Neural progenitor cell (in vitro differentiated cells): Measurements from ENCODE around the gene CLSTN2. TPM values are rescaled to one million over a fixed set of nuclear protein-coding genes. Genes with fewer than 3 reads are reported as not detected.

Experiments used
- DNase-seq: peaks from one replicate; pipeline ENCODE4 v3.0.0-alpha.2; 2016; ENCODE audit warnings: low spot score
- H2AFZ ChIP-seq: fragments of 200-600 bp; sonication (generic); replicated peaks from 2 replicates; pipeline ENCODE4 v1.6.1; 2016; ENCODE audit warnings: antibody characterized with exemption
- H3F3A ChIP-seq: fragments of 200-600 bp; sonication (generic); 2 replicates; pipeline ENCODE4 v1.6.1; 2016; ENCODE audit warnings: antibody characterized with exemption, low read depth
- H3K27ac ChIP-seq: fragments of 200-600 bp; sonication (generic); 2 replicates; pipeline ENCODE4 v1.5.1; 2016; ENCODE audit warnings: mild to moderate bottlenecking
- H3K27me3 ChIP-seq: fragments of 200-600 bp; sonication (generic); 2 replicates; pipeline ENCODE4 v1.6.1; 2016; ENCODE audit warnings: mild to moderate bottlenecking, moderate library complexity
- H3K36me3 ChIP-seq: fragments of 200-600 bp; sonication (generic); 2 replicates; pipeline ENCODE4 v1.5.1; 2016
- H3K4me1 ChIP-seq: fragments of 200-600 bp; sonication (generic); 2 replicates; pipeline ENCODE4 v1.6.1; 2016; ENCODE audit warnings: mixed run types
- H3K4me2 ChIP-seq: fragments of 200-600 bp; sonication (generic); 2 replicates; pipeline ENCODE4 v1.6.1; 2016
- H3K4me3 ChIP-seq: fragments of 200-600 bp; sonication (generic); 2 replicates; pipeline ENCODE4 v1.5.1; 2016
- H3K79me2 ChIP-seq: fragments of 200-600 bp; sonication (generic); 2 replicates; pipeline ENCODE4 v1.6.1; 2016; ENCODE audit warnings: low read depth
- H3K9ac ChIP-seq: fragments of 200-600 bp; sonication (generic); 2 replicates; pipeline ENCODE4 v1.6.1; 2016
- H3K9me3 ChIP-seq: fragments of 200-600 bp; sonication (generic); 2 replicates; pipeline ENCODE4 v1.5.1; 2016; ENCODE audit warnings: low read depth
- H4K20me1 ChIP-seq: fragments of 200-600 bp; sonication (generic); 2 replicates; pipeline ENCODE4 v1.6.1; 2016; ENCODE audit warnings: low read depth
- H3K27ac Mint-ChIP-seq: 3 replicates; pipeline ENCODE4 v1.8.0; 2021; ENCODE audit warnings: mixed read lengths
- H3K27me3 Mint-ChIP-seq: 2 replicates; pipeline ENCODE4 v1.8.0; 2022; ENCODE audit warnings: low read depth, mild to moderate bottlenecking, inconsistent platforms, moderate library complexity, mixed read lengths; ENCODE audit not compliant: insufficient read depth
- H3K36me3 Mint-ChIP-seq: 3 replicates; pipeline ENCODE4 v1.8.0; 2021; ENCODE audit warnings: mixed read lengths
- H3K4me1 Mint-ChIP-seq: 3 replicates; pipeline ENCODE4 v1.8.0; 2021; ENCODE audit warnings: mixed read lengths
- H3K4me3 Mint-ChIP-seq: 3 replicates; pipeline ENCODE4 v1.8.0; 2021; ENCODE audit warnings: mild to moderate bottlenecking, moderate library complexity, mixed read lengths
- H3K9me3 Mint-ChIP-seq: 3 replicates; pipeline ENCODE4 v1.8.0; 2020; ENCODE audit warnings: mixed read lengths
- CTCF ChIP-seq: fragments of 200-600 bp; sonication (generic); IDR thresholded peaks from 2 replicates; pipeline ENCODE4 v1.5.1; 2017; ENCODE audit warnings: antibody characterized with exemption, mild to moderate bottlenecking
- EZH2 ChIP-seq: fragments of 200-600 bp; sonication (generic); IDR thresholded peaks from 2 replicates; pipeline ENCODE4 v1.6.1; 2017; ENCODE audit warnings: antibody characterized with exemption, mild to moderate bottlenecking, moderate library complexity
- EZH2phosphoT487 ChIP-seq: fragments of 200-600 bp; sonication (generic); IDR thresholded peaks from 2 replicates; pipeline ENCODE4 v1.6.1; 2017; ENCODE audit warnings: antibody characterized with exemption
- total RNA-seq: library from RNA; depleted of rRNA; stranded (reverse); fragments of >200 nt; gene quantifications from 2 replicates; pipeline ENCODE4 v1.2.3, GENCODE V29; 2015; ENCODE audit warnings: low replicate concordance

Gene CLSTN2
- total RNA-seq, 1 donor from 2014 or later, result 0.22 TPM

- Histone ChIP-seq H3K79me2 (no peaks in the 10 kb centered on the region), H3F3A (peaks cover 9% of the 10 kb centered on the region), H3K27ac (no peak overlapping the region), H3K4me2 (no peak overlapping the region), H3K4me1 (peaks cover 9% of the 10 kb centered on the region), H4K20me1 (no peaks in the 10 kb centered on the region), H3K9ac (no peak overlapping the region), H3K9me3 (no peaks in the 10 kb centered on the region), H3K4me3 (no peak overlapping the region), H3K36me3 (no peaks in the 10 kb centered on the region), H2AFZ (no peak overlapping the region), H3K27me3 (no peaks in the 10 kb centered on the region)
- H3K27me3 Mint-ChIP-seq, result peaks cover 9% of the 10 kb centered on the region
- no peak overlapping the region for H3K4me3 Mint-ChIP-seq
- no peaks in the 10 kb centered on the region for H3K36me3 Mint-ChIP-seq
- no peak overlapping the region for H3K27ac Mint-ChIP-seq
- no peaks in the 10 kb centered on the region for H3K9me3 Mint-ChIP-seq
- peaks cover 26% of the 10 kb centered on the region for H3K4me1 Mint-ChIP-seq
- no peak for DNase-seq
- TF ChIP-seq EZH2 (no peak), CTCF (no peak), EZH2phosphoT487 (no peak)
Observed at GRCh38 chr3:140031170-140031569, 96.2 kb downstream of the CLSTN2 start.

- H3K27ac ChIP-seq, result no peak overlapping the region
- H3K79me2 ChIP-seq, result no peaks in the 10 kb centered on the region
- no peaks in the 10 kb centered on the region for H3K36me3 Mint-ChIP-seq
- H3K27ac Mint-ChIP-seq, result no peak overlapping the region
- no peaks in the 10 kb centered on the region for H3K36me3 ChIP-seq
- no peak overlapping the region for H3K4me3 ChIP-seq
- TF ChIP-seq EZH2phosphoT487 (no peak), CTCF (no peak), EZH2 (no peak)
- no peaks in the 10 kb centered on the region for H3K9me3 Mint-ChIP-seq
- H3K27me3 Mint-ChIP-seq, result peaks cover 6% of the 10 kb centered on the region
- H3K9ac ChIP-seq, result no peak overlapping the region
- H2AFZ ChIP-seq, result no peak overlapping the region
- no peaks in the 10 kb centered on the region for H3K27me3 ChIP-seq
- H3K4me2 ChIP-seq, result no peak overlapping the region
- no peak for DNase-seq
- no peak overlapping the region for H3K4me3 Mint-ChIP-seq
- peaks cover 30% of the 10 kb centered on the region for H3K4me1 Mint-ChIP-seq
- peaks cover 14% of the 10 kb centered on the region for H3K4me1 ChIP-seq
- no peaks in the 10 kb centered on the region for H3K9me3 ChIP-seq
- H4K20me1 ChIP-seq, result no peaks in the 10 kb centered on the region
- H3F3A ChIP-seq, result peaks cover 10% of the 10 kb centered on the region
Observed at GRCh38 chr3:140034058-140034457, 99.1 kb downstream of the CLSTN2 start.

GRCh38 chr3:140035871-140036270 lies 100.9 kb downstream of the CLSTN2 start:
- no peaks in the 10 kb centered on the region for H3K9me3 Mint-ChIP-seq
- peaks cover 2% of the 10 kb centered on the region for H3K27me3 Mint-ChIP-seq
- Histone ChIP-seq H3K9me3 (no peaks in the 10 kb centered on the region), H3K4me2 (peak overlapping the region; percentile 49), H3K79me2 (no peaks in the 10 kb centered on the region), H2AFZ (no peak overlapping the region), H3K36me3 (no peaks in the 10 kb centered on the region), H3K4me1 (peaks cover 14% of the 10 kb centered on the region), H3K9ac (no peak overlapping the region), H3F3A (peaks cover 10% of the 10 kb centered on the region), H3K27me3 (no peaks in the 10 kb centered on the region), H3K27ac (no peak overlapping the region), H4K20me1 (no peaks in the 10 kb centered on the region), H3K4me3 (no peak overlapping the region)
- H3K4me1 Mint-ChIP-seq, result peaks cover 20% of the 10 kb centered on the region
- H3K27ac Mint-ChIP-seq, result no peak overlapping the region
- TF ChIP-seq EZH2 (no peak), EZH2phosphoT487 (no peak), CTCF (no peak)
- H3K4me3 Mint-ChIP-seq, result no peak overlapping the region
- H3K36me3 Mint-ChIP-seq, result no peaks in the 10 kb centered on the region
- peak; percentile 30 for DNase-seq
